B cell (primary cell): ENCODE measurements around the gene MAPK7. TPM values are rescaled to one million over a fixed set of nuclear protein-coding genes. Genes with fewer than 3 reads are reported as not detected.

ENCODE experiments used
- ATAC-seq: fragments of 200-7000 bp; cut with Tn5 transposase; one replicate; pipeline ENCODE4 v1.10.0; 2021; ENCODE audit warnings: low read depth, mild to moderate bottlenecking, moderate number of reproducible peaks, moderate library complexity
- CTCF ChIA-PET: fragments of 350-600 bp; sonication (Branson Sonifier 250); formaldehyde crosslinking; loops from one replicate; lab custom pipeline; 2021; ENCODE audit warnings: antibody characterized with exemption, inconsistent platforms; lab: Charles Lee
- POLR2A ChIA-PET: fragments of 350-600 bp; sonication (Branson Sonifier 250); formaldehyde crosslinking; loops from one replicate; lab custom pipeline; 2021; ENCODE audit warnings: antibody characterized with exemption; lab: Charles Lee
- DNase-seq: peaks from one replicate; pipeline ENCODE4 v3.0.0; 2013
- H2AFZ ChIP-seq: 2 replicates; pipeline ENCODE4 v1.6.1; 2012; ENCODE audit warnings: mild to moderate bottlenecking, low read depth, low read length; ENCODE audit not compliant: insufficient read depth, poor library complexity, severe bottlenecking
- H3K27ac ChIP-seq, 2 donors: 1 replicate in 1 of 2; 2 replicates in 1 of 2; pipeline ENCODE4 v1.5.1; 2012 to 2013; ENCODE audit warnings: low read length in 2 of 2, mild to moderate bottlenecking in 2 of 2, moderate library complexity in 1 of 2
- H3K27me3 ChIP-seq, 4 experiments: fragments of 200-600 bp in 1 of 4; sonication (generic) in 1 of 4; replicated peaks in 1 of 4; 1 replicate in 2 of 4; 2 replicates in 2 of 4; pipeline versions ENCODE4 v1.6.1 to v1.7.0; 2013 to 2016; ENCODE audit warnings: low read length in 3 of 4, mild to moderate bottlenecking in 2 of 4, mixed read lengths in 1 of 4, moderate library complexity in 1 of 4; ENCODE audit not compliant: insufficient read depth in 4 of 4, control insufficient read depth in 3 of 4; ENCODE audit errors: control extremely low read depth in 1 of 4
- H3K36me3 ChIP-seq, 2 experiments: replicated peaks in 1 of 2; 1 replicate in 1 of 2; 2 replicates in 1 of 2; pipeline versions ENCODE4 v1.6.1 to v1.7.1; 2013; ENCODE audit warnings: low read length in 1 of 2; ENCODE audit not compliant: insufficient read depth in 2 of 2, control insufficient read depth in 1 of 2; ENCODE audit errors: control extremely low read depth in 1 of 2, extremely low read depth in 1 of 2
- H3K4me1 ChIP-seq, 2 donors: fragments of 200-600 bp in 1 of 2; sonication (generic) in 1 of 2; 1 replicate in 1 of 2; 2 replicates in 1 of 2; pipeline versions ENCODE4 v1.5.1 to v1.6.1; 2013 to 2017; ENCODE audit warnings: low read length in 2 of 2; ENCODE audit not compliant: control insufficient read depth in 2 of 2, insufficient read depth in 2 of 2
- H3K4me2 ChIP-seq: replicated peaks from 2 replicates; pipeline ENCODE3; 2012; ENCODE audit warnings: mild to moderate bottlenecking, low read depth, low read length; ENCODE audit not compliant: poor library complexity, severe bottlenecking
- H3K4me3 ChIP-seq, 5 experiments: fragments of 200-600 bp in 1 of 5; sonication (generic) in 1 of 5; 1 replicate in 3 of 5; 2 replicates in 2 of 5; pipeline versions ENCODE4 v1.5.1 to v1.7.0; 2011 to 2016; ENCODE audit warnings: low read length in 4 of 5, mild to moderate bottlenecking in 4 of 5, low read depth in 2 of 5, control low read depth in 1 of 5, moderate library complexity in 1 of 5; ENCODE audit not compliant: insufficient read depth in 1 of 5; ENCODE audit errors: control extremely low read depth in 1 of 5, extremely low read depth in 1 of 5
- H3K79me2 ChIP-seq: fragments of 200-600 bp; sonication (generic); one replicate; pipeline ENCODE4 v1.6.0; 2016; ENCODE audit warnings: low read length; ENCODE audit not compliant: control insufficient read depth, insufficient read depth
- H3K9ac ChIP-seq: fragments of 200-600 bp; sonication (generic); 2 replicates; pipeline ENCODE4 v1.6.1; 2017; ENCODE audit warnings: mild to moderate bottlenecking, low read length, moderate library complexity
- H3K9me3 ChIP-seq, 3 donors: one replicate each; pipeline versions ENCODE4 v1.6.1 to v1.7.1; 2013; ENCODE audit warnings: low read length in 2 of 3; ENCODE audit not compliant: control insufficient read depth in 2 of 3, insufficient read depth in 1 of 3; ENCODE audit errors: control extremely low read depth in 1 of 3
- H4K20me1 ChIP-seq: 2 replicates; pipeline ENCODE4 v1.6.0; 2012; ENCODE audit warnings: mild to moderate bottlenecking, low read length; ENCODE audit not compliant: insufficient read depth, control insufficient read depth, poor library complexity, severe bottlenecking
- H3K27ac Mint-ChIP-seq: one replicate; pipeline ENCODE4 v1.8.0; 2021; ENCODE audit warnings: mixed read lengths
- H3K27me3 Mint-ChIP-seq: one replicate; pipeline ENCODE4 v1.8.0; 2021; ENCODE audit warnings: mixed read lengths
- H3K4me1 Mint-ChIP-seq: one replicate; pipeline ENCODE4 v1.8.0; 2021; ENCODE audit warnings: mixed read lengths
- H3K4me3 Mint-ChIP-seq: one replicate; pipeline ENCODE4 v1.8.0; 2021; ENCODE audit warnings: mixed read lengths
- H3K9me3 Mint-ChIP-seq: one replicate; pipeline ENCODE4 v1.8.0; 2022; ENCODE audit warnings: mixed read lengths; ENCODE audit not compliant: insufficient read depth
- CTCF ChIP-seq: fragments of 200-600 bp; IDR thresholded peaks from one replicate; pipeline ENCODE4 v1.8.0; 2022; ENCODE audit warnings: antibody characterized with exemption, mild to moderate bottlenecking
- EZH2 ChIP-seq: IDR thresholded peaks from 2 replicates; pipeline ENCODE4 v1.6.1; 2012; ENCODE audit warnings: borderline replicate concordance, low read depth, mild to moderate bottlenecking, moderate library complexity, low read length; ENCODE audit not compliant: insufficient read depth, poor library complexity, severe bottlenecking
- WGBS: methylation state at CpG from one replicate; pipeline ENCODE4 v1.1.5; 2013; ENCODE audit warnings: missing lambda C conversion rate; ENCODE audit not compliant: insufficient coverage; 5-methylcytosine and 5-hydroxymethylcytosine counted together
- intact Hi-C: fragments of 100-400 bp; cut with micrococcal nuclease; formaldehyde crosslinking; loops from one replicate; pipeline ENCODE4 v1.10.0; 2022
- polyA plus RNA-seq: library from polyadenylated mRNA; depleted of rRNA; stranded (reverse); fragments of >200 nt; gene quantifications from 2 replicates; pipeline ENCODE4 v1.2.3, GENCODE V29; 2012
- total RNA-seq, 2 donors: library from RNA; stranded (reverse); fragments of 120-200 nt in 1 of 2; gene quantifications; 1 replicate in 1 of 2; 2 replicates in 1 of 2; pipeline versions ENCODE4 v1.2.3 to v1.2.4, GENCODE V29; 2013 to 2022

MAPK7 gene
- total and polyA plus RNA-seq, 2 donors (not counting 1 experiment from before 2014, with no cell fraction given): 30.0 to 34.0 TPM

- ATAC-seq: no peak
- DNase-seq: no peak
- H3K27ac ChIP-seq: no peak overlapping the region
- H3K4me1 ChIP-seq: no peaks in the 10 kb centered on the region
- peaks cover 0 to 7% of the 10 kb centered on the region in 2 experiments for H3K36me3 ChIP-seq
- H3K4me3 Mint-ChIP-seq: no peak overlapping the region
- H2AFZ ChIP-seq: no peak overlapping the region
- no peak overlapping the region for H3K4me2 ChIP-seq
- H3K4me3 ChIP-seq: no peak overlapping the region
- no peaks in the 10 kb centered on the region for H3K4me1 Mint-ChIP-seq
- ChIA-PET CTCF (interaction anchor here (0.5 to 1.6 kb wide), 2 partner anchors 26 to 140 kb away, joined by 4 to 9 read pairs; partner anchors contain the start of gene B9D1), POLR2A (no interaction called here)
- no peaks in the 10 kb centered on the region for H3K9me3 ChIP-seq
- no peaks in the 10 kb centered on the region for H3K79me2 ChIP-seq
- TF ChIP-seq EZH2 (no peak), CTCF (no peak)
- no peaks in the 10 kb centered on the region for H3K9me3 Mint-ChIP-seq
- no peak overlapping the region for H3K9ac ChIP-seq
- H3K27me3 Mint-ChIP-seq: peaks cover 21% of the 10 kb centered on the region
- intact Hi-C loops: no loop called here
- no peaks in the 10 kb centered on the region for H4K20me1 ChIP-seq
- WGBS: 87% methylated on average over 3 of the region's 5 CpGs
- H3K27me3 ChIP-seq: peaks cover 0 to 20% (median 0%) of the 10 kb centered on the region in 4 experiments
- H3K27ac Mint-ChIP-seq: no peak overlapping the region
Observed at GRCh38 chr17:19388791-19389785, 10.8 kb downstream of the MAPK7 start.

- Histone ChIP-seq H3K27me3 (peaks cover 0 to 20% (median 0%) of the 10 kb centered on the region in 4 experiments), H3K9ac (no peak overlapping the region), H3K9me3 (no peaks in the 10 kb centered on the region), H4K20me1 (no peaks in the 10 kb centered on the region), H3K4me2 (no peak overlapping the region), H3K4me3 (no peak overlapping the region), H2AFZ (no peak overlapping the region), H3K36me3 (no peaks in the 10 kb centered on the region), H3K79me2 (no peaks in the 10 kb centered on the region), H3K4me1 (no peaks in the 10 kb centered on the region), H3K27ac (no peak overlapping the region)
- intact Hi-C loops: no loop called here
- TF ChIP-seq EZH2 (no peak), CTCF (no peak)
- WGBS: 100% methylated on average over 1 of the region's 2 CpGs
- ChIA-PET POLR2A (no interaction called here), CTCF (interaction anchor here (0.8 kb wide), 1 partner anchor 28 kb away, joined by 3 read pairs; no protein-coding TSS in a partner anchor)
- no peaks in the 10 kb centered on the region for H3K9me3 Mint-ChIP-seq
- no peak overlapping the region for H3K27ac Mint-ChIP-seq
- no peak overlapping the region for H3K4me3 Mint-ChIP-seq
- no peak for DNase-seq
- H3K4me1 Mint-ChIP-seq: no peaks in the 10 kb centered on the region
- no peak for ATAC-seq
- H3K27me3 Mint-ChIP-seq: peaks cover 21% of the 10 kb centered on the region
Observed at GRCh38 chr17:19390951-19391350, 12.7 kb downstream of the MAPK7 start.
